DND-41 (cell line): ENCODE measurements around the gene KDSR.

Source experiments
- ATAC-seq: fragments of 200-7000 bp; cut with Tn5 transposase; 3 replicates; pipeline ENCODE4 v1.9.1; 2021; ENCODE audit warnings: low read depth; ENCODE audit not compliant: insufficient read depth
- DNase-seq: peaks from one replicate; pipeline ENCODE4 v3.0.0-alpha.2; 2020
- H2AFZ ChIP-seq: 2 replicates; pipeline ENCODE4 v1.6.0; 2012; ENCODE audit warnings: low read depth, low read length
- H3K27ac ChIP-seq: 2 replicates; pipeline ENCODE4 v1.5.1; 2012; ENCODE audit warnings: low read length, inconsistent platforms
- H3K27me3 ChIP-seq: fragments of 200-600 bp; sonication (generic); 2 replicates; pipeline ENCODE4 v1.6.0; 2012; ENCODE audit warnings: low read length, mild to moderate bottlenecking, inconsistent platforms; ENCODE audit not compliant: insufficient read depth, poor library complexity
- H3K36me3 ChIP-seq: 2 replicates; pipeline ENCODE4 v1.5.1; 2012; ENCODE audit warnings: low read length, inconsistent platforms; ENCODE audit not compliant: insufficient read depth
- H3K4me1 ChIP-seq: 2 replicates; pipeline ENCODE4 v1.5.1; 2012; ENCODE audit warnings: mild to moderate bottlenecking, low read length; ENCODE audit not compliant: insufficient read depth
- H3K4me2 ChIP-seq: 2 replicates; pipeline ENCODE4 v1.6.0; 2012; ENCODE audit warnings: mild to moderate bottlenecking, moderate library complexity, low read length, inconsistent platforms; ENCODE audit not compliant: insufficient read depth
- H3K4me3 ChIP-seq, 2 experiments: fragments of 200-600 bp in 1 of 2; shearing (Covaris generic) in 1 of 2; 2 replicates each; pipeline ENCODE4 v1.5.1; 2012 to 2016; ENCODE audit warnings: inconsistent platforms in 2 of 2, low read length in 2 of 2, mild to moderate bottlenecking in 2 of 2, low read depth in 1 of 2, moderate library complexity in 1 of 2
- H3K79me2 ChIP-seq: 2 replicates; pipeline ENCODE4 v1.6.0; 2012; ENCODE audit warnings: low read length, inconsistent platforms; ENCODE audit not compliant: insufficient read depth
- H3K9ac ChIP-seq: 2 replicates; pipeline ENCODE4 v1.6.0; 2012; ENCODE audit warnings: low read depth, mild to moderate bottlenecking, inconsistent platforms, low read length, moderate library complexity
- H3K9me3 ChIP-seq: 2 replicates; pipeline ENCODE4 v1.5.1; 2012; ENCODE audit warnings: low read length, moderate library complexity, mild to moderate bottlenecking, inconsistent platforms; ENCODE audit not compliant: insufficient read depth, severe bottlenecking
- H4K20me1 ChIP-seq: 2 replicates; pipeline ENCODE4 v1.6.0; 2012; ENCODE audit warnings: low read length; ENCODE audit not compliant: insufficient read depth
- CTCF ChIP-seq: IDR thresholded peaks from 2 replicates; pipeline ENCODE4 v1.5.1; 2012; ENCODE audit warnings: borderline replicate concordance, low read length, moderate library complexity, mild to moderate bottlenecking; ENCODE audit not compliant: poor library complexity, severe bottlenecking; ENCODE audit errors: extremely low read depth
- EZH2 ChIP-seq: IDR thresholded peaks from 3 replicates; pipeline ENCODE4 v1.6.1; 2012; ENCODE audit warnings: borderline replicate concordance, low read depth, mild to moderate bottlenecking, moderate library complexity, low read length, inconsistent platforms; ENCODE audit not compliant: severe bottlenecking

The KDSR gene

DNA sequence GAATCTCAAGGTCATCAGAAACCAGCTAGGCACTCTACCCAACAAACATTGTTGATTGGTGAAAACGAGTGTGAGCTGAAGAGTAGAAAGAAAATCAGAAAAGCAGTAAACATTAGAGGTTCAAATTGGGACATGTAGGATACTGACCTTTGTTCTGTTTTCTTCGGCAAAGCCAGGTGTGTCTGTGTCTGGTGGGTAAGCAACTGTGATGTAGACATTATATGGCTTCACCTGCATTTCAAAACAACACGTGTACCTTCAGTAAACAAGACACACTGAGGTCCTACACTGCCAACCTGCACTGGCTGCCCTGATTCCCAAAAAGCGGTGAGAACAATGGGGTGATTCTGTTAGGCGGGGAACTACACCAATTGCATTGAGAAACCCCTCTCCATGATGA lies 22.7 kb downstream of the KDSR start:
- Histone ChIP-seq H3K27ac (no peak overlapping the region; the same call in 1 of the 2 replicates), H3K79me2 (no peaks in the 10 kb centered on the region), H3K9me3 (no peaks in the 10 kb centered on the region), H3K9ac (no peak overlapping the region), H3K4me3 (no peak overlapping the region), H3K4me1 (no peaks in the 10 kb centered on the region), H3K27me3 (no peaks in the 10 kb centered on the region), H3K36me3 (peaks cover 75% of the 10 kb centered on the region), H3K4me2 (no peak overlapping the region), H2AFZ (no peak overlapping the region), H4K20me1 (no peaks in the 10 kb centered on the region; the same call in 1 of the 2 replicates)
- DNase-seq (no peak), ATAC-seq (no peak)
- no peak for TF ChIP-seq CTCF

GRCh38 chr18:63342206-63342605 lies 24.8 kb downstream of the KDSR start:
- Histone ChIP-seq H3K27ac (no peak overlapping the region), H3K79me2 (no peaks in the 10 kb centered on the region), H3K9me3 (no peaks in the 10 kb centered on the region), H3K36me3 (peaks cover 81% of the 10 kb centered on the region), H2AFZ (no peak overlapping the region), H3K27me3 (no peaks in the 10 kb centered on the region), H3K9ac (no peak overlapping the region), H3K4me2 (no peak overlapping the region), H4K20me1 (no peaks in the 10 kb centered on the region; the same call in 1 of the 2 replicates), H3K4me1 (no peaks in the 10 kb centered on the region), H3K4me3 (no peak overlapping the region)
- no peak for ATAC-seq
- DNase-seq, result no peak
- TF ChIP-seq EZH2 (no peak), CTCF (peak; percentile 14)

DNA sequence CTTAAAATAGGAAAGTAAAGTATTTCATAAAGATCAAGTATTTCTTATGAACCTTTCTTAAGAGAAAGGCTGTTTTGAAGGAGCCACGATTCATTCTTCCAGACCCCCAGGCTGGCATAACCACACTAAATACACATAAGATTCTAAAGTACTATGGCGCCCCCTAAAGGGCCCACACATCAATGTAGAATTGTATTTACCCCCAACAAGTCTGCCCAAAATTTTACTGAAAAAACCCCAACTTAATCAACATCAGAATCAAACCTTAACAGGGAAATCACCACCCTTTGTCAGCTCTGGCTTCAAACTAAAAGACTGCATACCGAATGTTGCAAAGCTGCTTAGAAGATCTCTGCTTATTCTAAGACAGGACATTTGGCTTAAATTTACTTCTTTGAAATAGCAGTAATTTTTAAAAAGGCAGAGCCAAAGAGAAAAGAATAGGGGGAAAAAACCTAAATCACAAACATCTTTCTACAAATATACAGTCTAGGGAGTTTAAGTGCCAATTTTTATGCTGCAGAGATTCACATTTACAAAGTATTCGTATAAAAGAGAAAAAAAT lies 27.0 kb downstream of the KDSR start:
- H3K4me1 ChIP-seq, result no peaks in the 10 kb centered on the region
- H4K20me1 ChIP-seq, result no peaks in the 10 kb centered on the region; the same call in 1 of the 2 replicates
- DNase-seq (peak; percentile 55), ATAC-seq (peak; percentile 89)
- no peaks in the 10 kb centered on the region for H3K27me3 ChIP-seq
- H3K79me2 ChIP-seq, result no peaks in the 10 kb centered on the region
- H3K4me3 ChIP-seq, result no peak overlapping the region
- no peak overlapping the region for H3K4me2 ChIP-seq
- H3K9me3 ChIP-seq, result no peaks in the 10 kb centered on the region
- H2AFZ ChIP-seq, result no peak overlapping the region
- H3K9ac ChIP-seq, result no peak overlapping the region
- TF ChIP-seq EZH2 (no peak), CTCF (peak; percentile 71)
- H3K27ac ChIP-seq, result no peak overlapping the region
- peaks cover 74% of the 10 kb centered on the region for H3K36me3 ChIP-seq
